ENCODE measurements around the gene DRD4. TPM values are rescaled to one million over a fixed set of nuclear protein-coding genes. Genes with fewer than 3 reads are reported as not detected.
A peak's percentile ranks its signal among the peaks of the same experiment; 100 is the strongest.

The DRD4 gene
- total RNA-seq, 3 donors from 2014 or later = 1.2 to 2.4 (median 1.8) TPM

DNA sequence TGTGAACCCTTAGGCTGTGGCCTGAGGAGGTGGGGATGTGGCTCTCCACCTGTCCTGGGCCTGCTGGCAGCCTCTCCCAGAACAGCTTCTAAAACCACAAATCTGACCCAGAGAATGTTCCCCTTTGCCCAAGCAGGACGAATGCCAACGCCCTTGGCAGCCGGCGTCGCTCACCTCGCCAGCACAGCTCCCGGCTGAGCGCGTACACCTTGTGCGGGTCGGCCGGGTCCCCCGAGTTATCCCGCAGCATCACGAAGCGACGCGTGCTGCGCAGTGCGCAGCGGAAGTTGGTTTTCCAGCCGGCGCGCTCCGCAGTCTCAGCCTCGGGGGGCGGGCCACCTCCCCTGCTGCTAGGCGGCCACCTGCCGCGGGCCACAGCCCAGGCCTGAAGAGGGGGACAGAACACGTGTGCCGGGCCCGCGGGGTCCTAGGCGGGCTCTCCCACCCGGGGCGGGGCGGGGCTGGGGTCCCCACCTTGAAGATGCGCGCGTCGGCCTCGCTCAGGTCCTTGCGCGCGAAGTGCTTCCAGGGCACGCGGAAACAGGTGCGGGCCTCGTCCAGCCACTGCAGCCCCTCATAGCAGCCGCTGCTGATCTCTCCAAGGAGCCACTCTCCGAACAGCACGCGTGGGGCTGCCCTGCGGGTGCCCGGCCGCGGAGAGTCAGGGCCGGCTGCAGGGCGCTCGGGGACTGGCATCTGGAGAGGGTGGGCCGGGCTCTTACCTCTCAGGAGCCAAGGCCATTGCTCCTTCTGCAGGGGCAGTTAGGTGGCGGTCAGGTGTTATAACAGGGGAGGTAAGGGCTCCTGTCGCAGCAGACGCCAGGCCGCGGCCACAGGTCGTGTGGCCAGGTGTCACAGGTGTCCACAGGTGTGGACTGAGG lies 22.2 kb upstream of the DRD4 start:
- Histone ChIP-seq H3K36me3 (ENCODE audit: low read depth) (peaks cover 4% of the 10 kb centered on the region), H3K4me3 (peak overlapping the region; percentile 32), H3K9me3 (no peaks in the 10 kb centered on the region), H3K4me1 (ENCODE audit: low read depth) (peaks cover 29% of the 10 kb centered on the region)
- intact Hi-C loops (cut with DNase I, micrococcal nuclease) = no loop called here
- TF ChIP-seq, protein P1, sequence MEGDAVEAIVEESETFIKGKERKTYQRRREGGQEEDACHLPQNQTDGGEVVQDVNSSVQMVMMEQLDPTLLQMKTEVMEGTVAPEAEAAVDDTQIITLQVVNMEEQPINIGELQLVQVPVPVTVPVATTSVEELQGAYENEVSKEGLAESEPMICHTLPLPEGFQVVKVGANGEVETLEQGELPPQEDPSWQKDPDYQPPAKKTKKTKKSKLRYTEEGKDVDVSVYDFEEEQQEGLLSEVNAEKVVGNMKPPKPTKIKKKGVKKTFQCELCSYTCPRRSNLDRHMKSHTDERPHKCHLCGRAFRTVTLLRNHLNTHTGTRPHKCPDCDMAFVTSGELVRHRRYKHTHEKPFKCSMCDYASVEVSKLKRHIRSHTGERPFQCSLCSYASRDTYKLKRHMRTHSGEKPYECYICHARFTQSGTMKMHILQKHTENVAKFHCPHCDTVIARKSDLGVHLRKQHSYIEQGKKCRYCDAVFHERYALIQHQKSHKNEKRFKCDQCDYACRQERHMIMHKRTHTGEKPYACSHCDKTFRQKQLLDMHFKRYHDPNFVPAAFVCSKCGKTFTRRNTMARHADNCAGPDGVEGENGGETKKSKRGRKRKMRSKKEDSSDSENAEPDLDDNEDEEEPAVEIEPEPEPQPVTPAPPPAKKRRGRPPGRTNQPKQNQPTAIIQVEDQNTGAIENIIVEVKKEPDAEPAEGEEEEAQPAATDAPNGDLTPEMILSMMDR (IDR thresholded peaks at IDR 0.05) = no peak
- ATAC-seq (peak; percentile 1), DNase-seq (peak; percentile 55 to 77 (median 70))

DNA sequence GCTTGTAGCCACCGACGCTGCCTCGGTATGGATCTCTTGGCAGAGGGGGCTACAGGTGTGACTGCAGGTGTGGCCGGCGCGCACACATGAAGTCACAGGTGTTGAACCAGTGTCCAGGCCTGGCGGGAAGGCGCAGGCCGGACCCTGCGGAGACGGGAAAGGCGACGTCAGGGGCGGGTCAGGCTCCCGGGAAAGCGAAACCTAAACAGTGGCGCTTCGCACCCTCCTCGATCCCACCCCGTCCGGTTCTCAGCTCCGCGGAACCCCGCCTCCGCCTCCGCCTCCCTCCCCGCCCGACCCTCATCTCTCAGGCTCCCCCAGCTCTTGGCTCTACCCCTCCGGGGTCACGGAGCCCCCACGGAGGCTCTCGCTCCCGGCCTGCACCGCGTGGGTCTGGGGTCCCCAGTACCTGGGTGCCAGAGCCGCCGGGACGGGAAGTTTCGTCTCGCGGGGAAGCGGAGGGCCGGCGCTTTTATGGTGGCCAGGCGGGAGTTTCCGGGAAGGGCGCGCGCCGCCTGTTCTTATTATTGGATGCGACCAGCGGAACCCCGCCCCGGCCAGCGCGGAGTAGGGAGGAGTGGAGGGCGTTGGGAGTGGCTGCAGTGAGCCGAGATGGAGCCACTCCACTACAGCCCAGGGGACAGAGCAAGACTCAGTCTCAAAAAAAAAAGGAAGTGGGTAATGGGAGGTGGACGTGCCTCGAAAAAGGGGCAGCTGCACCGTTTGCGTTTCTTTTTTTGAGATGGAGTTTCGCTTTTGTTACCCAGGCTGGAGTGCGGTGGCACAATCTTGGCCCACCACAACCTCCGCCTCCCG lies 21.4 kb upstream of the DRD4 start, which contains the start of gene IRF7:
TSS of gene IRF7 (minus strand) at position 447 of the 816 bp plus-strand sequence. CDS start 586 bp downstream, outside the sequence.
- peak; percentile 97 to 98 (median 97) for DNase-seq
- Histone ChIP-seq H3K4me3 (peak within 1 kb of the TSS; percentile 32), H3K36me3 (ENCODE audit: low read depth) (peaks cover 4% of the 10 kb centered on the region), H3K4me1 (ENCODE audit: low read depth) (peaks cover 29% of the 10 kb centered on the region), H3K9me3 (no peaks in the 10 kb centered on the region)
- TF ChIP-seq, protein P1 (IDR thresholded peaks at IDR 0.05) = no peak
- intact Hi-C loops (cut with DNase I, micrococcal nuclease) = no loop called here
- peak; percentile 73 for ATAC-seq

DNA sequence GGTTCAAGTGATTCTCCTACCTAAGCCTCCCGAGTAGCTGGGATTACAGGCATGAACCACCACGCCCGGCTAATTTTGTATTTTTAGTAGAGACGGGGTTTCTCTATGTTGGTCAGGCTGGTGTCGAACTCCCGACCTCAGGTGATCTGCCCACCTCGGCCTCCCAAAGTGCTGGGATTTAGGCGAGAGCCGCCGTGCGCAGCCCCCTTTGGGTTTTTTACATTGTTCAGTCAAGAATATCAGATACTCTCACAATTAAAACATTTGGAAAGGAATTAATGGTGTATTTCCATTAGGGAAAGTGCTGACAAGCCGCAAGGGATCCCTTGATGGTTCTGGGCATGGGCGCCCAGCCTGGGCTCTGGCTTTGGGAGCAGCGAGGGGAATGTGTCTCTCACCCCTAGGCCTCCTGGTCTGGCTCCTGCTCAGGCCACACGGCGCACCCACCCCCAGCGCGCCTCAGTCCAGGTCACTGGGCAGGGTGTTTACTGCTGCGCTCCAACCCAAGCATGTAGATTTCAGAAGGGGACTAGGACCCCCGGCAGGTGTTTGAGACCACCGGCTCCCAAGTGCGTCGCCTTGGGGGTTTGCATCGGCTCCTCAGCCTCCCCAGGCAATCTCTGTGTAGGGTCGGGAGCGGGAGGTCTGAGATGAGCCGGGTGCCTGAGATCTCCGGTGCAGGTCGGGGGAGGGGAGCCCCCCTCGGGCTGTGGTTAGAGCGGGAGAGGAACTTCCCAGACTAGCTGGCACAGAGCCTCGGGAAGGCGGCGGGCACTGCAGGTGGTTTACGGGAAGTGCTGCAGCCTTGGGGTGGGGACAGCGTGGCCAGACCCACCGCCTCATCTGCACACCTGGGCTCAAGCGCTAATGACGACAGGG lies 20.5 kb upstream of the DRD4 start:
- intact Hi-C loops (cut with DNase I, micrococcal nuclease) = no loop called here
- no peak overlapping the region for H3K4me3 ChIP-seq
- peaks cover 29% of the 10 kb centered on the region for H3K4me1 ChIP-seq (ENCODE audit: low read depth)
- DNase-seq (peak; percentile 53 to 64 (median 61)), ATAC-seq (no peak)
- H3K36me3 ChIP-seq (ENCODE audit: low read depth) = peaks cover under 1% of the 10 kb centered on the region
- TF ChIP-seq, protein P1 (IDR thresholded peaks at IDR 0.05) = no peak
- H3K9me3 ChIP-seq = no peaks in the 10 kb centered on the region

DNA sequence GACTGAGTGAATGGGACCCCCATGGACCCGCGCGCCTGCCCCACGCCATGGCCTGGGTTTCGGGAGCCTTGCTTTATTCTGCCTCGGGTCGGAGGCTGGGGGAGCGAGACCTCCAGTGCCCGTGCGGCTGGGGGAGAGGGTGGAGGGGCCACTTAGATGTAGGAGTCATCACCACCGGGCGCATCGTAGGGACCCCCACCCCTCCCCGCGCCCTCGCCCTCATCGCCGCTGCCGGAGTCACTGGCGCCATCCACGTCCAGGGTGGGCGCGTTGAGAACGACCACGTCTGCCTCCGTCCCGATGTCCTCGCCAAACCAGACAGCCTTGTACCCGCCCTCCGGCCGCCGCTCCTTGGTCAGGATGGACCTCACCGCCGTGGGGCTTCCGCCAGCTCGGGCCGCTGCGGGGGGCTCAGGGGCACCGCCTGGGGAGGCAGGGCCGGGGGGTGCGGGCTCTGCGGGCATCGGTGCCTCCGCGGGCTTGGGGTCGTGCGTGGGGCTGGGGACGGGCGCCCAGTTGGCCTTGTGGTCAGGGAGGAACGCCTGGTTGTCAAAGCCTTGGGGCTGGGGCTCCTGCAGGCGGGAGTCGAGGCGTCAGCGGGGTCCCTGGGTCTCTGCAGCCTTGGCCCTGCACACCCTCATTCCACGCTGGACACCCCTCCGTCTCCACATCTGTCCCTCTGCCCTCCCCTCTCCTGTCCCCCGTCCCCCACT lies 19.7 kb upstream of the DRD4 start:
- no peaks in the 10 kb centered on the region for H3K36me3 ChIP-seq (ENCODE audit: low read depth)
- TF ChIP-seq, protein P1 (IDR thresholded peaks at IDR 0.05) = no peak
- ATAC-seq (no peak), DNase-seq (peak in 2 of 3 donors; percentile 50 to 75)
- no peaks in the 10 kb centered on the region for H3K9me3 ChIP-seq
- peaks cover 26% of the 10 kb centered on the region for H3K4me1 ChIP-seq (ENCODE audit: low read depth)
- intact Hi-C loops (cut with DNase I, micrococcal nuclease) = no loop called here
- H3K4me3 ChIP-seq = no peak overlapping the region
